ELR (cell line): ENCODE data around the gene RNF220.
"Not testable (repeated sequence)": the region's sequence is repeated elsewhere in the genome, so short reads cannot be mapped to it uniquely, and the experiment has no call there.

Experiments used
- DNase-seq: peaks from one replicate; pipeline ENCODE4 v3.0.0-alpha.2; 2015; ENCODE audit warnings: low read depth

The RNF220 gene

DNA sequence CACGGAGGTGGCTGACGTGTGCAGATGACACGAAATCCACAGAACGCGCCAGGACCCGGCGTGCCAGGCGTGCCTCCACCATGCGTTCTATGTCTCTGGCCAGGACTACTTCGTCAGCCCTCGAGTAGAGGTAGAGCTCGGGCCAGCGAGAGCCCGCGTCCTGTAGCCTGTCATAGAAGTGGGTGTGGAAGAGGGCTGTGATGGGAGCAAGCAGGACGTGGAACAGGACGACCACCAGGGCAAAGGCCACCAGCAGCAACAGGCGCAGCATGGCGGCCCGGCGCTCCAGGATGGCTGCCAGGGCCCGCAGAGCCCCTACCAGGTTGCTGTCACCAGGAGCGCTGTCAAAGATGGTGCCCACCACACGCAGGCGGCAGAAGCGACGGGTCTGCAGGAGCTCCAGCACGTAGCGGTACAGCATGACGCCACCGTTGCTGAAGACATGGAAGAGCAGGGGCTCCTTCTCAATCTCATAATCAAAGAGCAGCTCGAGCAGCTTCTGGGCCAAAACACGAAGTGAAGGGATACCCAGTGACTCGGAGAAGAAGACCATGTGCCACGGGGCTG is 249.6 kb downstream of the RNF220 start:
- no peak for DNase-seq

DNA sequence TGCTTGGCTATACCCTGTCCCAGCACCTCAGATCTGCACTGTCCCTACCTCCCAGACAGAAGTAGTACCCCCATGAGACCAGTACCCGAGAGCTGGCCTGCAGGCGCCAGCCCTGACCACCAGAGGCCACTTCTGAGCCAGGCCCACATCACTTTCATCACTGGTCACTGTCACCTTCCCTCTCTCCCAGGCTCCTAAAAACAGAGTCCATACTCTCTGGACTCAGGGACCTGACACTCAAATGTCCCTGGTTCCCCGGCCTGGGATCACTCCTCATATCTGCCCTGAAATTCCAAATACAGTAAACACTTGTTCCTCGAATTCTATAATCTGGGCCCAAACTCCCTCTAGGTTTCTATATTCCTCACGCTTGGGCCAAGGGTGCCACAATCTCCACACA is 250.6 kb downstream of the RNF220 start:
- peak; percentile 47 for DNase-seq

DNA sequence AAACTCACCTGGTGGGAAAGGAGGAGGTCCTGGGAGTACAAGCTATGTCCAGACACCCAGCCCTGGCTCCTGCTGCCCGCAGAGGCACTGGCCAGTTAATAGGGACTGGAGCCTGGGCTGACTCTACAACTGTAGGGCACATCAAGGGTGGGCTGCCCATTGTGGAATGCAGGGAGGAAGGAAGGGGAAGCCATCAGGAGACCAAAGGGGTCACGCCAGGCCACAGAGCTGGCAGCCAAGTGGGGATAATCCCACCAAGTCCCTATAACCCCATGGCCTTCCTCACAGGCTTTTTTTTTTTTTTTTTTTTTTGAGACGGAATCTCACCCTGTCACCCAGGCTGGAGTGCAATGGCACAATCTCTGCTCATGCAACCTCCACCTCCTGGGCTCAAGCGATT is 254.5 kb downstream of the RNF220 start:
- no peak for DNase-seq

DNA sequence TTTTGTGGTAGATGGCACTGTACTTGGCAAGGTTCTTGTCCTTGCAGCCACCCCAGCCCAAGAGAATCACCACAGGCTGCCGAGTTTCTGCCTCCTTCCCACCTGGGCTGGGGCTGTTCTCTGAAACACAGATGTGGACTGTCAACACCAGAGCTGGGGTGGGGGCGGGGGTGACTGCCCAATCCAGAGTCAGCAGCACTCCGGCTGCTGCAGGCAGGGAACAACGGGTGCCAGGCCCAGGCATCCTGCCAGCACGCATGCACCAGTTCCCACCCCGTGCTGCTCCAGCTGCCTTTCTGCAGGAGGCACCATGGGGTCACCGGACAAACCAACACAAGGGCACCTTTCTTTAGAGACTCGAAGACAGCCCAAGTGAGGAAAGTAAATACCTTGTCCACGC is 255.1 kb downstream of the RNF220 start:
- no peak for DNase-seq

DNA sequence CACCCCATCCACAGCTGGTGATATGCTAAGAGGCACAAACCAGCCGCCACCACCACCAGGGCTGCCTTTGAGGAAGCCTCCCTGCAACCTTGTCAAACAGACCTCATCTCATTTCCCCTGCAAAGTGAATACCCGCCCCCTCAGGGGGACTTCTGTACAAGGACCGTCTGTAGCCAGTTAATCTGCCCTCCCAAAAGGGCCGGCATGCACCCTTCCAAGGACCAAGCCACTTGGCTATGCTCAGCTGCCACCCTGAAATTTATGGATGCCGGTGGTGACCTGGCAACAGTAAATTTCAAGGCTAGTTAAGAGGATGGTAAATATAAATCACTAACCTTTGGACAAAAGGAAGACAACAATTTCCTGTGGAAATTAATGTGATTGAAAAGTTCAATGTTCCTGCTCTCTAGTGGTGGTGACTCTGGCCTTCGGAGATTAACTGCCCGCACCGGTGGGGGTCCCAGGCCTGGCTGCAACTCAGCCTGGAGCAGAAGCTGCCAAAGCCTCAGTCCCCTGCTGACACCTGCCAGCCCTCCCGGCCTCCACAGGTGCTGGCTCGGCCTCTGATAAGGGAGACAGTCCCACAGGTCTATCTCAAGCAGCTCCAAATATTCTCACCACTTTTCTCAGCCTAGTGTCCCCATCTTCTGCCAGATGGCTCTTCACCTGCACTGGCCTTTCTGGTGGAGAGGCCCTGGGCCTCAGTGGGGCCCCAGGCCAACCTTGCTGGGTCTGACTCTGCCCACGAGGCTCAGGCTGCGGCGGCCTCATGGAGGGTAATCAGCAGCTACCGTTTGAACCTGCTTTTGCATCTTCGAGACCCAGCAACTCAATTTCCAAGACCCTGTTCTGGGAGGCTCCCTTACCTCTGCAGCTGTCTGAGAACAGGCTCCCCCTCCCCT is 257.0 kb downstream of the RNF220 start:
- no peak for DNase-seq

DNA sequence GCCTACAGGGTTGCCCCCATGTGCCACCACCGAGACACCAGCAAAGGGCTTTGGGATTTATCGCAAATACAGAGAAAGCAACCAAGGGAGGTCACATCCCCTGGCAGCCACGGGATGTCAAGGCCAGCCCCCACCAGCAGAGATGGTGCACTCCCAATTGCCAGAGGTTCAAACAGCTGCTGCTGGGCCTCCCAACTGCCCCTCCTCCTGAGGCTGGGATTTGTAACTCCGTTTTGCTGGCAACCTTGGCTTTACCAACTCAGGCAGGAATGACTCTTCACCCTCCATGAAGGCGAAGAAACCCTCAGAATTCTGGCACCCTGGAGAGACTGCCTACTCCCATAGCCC is 257.6 kb downstream of the RNF220 start:
- DNase-seq = no peak

DNA sequence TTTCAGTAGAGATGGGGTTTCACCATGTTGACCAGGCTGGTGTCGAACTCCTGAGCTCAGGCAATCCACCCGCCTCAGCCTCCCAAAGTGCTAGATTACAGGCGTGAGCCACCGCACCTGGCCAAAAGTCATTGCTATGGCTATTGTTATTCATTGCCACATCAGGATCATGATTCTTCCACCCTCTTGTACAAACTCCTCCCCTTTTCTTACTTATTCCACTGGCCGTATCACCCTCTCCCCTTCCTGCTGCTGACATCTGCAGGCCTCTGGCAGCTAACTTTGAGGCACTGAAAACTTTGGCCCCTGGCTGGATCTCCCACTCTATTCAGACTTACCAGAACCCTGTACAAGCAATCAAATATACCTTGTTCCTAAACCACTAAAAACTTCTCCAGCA is 258.4 kb downstream of the RNF220 start:
- DNase-seq = no peak

DNA sequence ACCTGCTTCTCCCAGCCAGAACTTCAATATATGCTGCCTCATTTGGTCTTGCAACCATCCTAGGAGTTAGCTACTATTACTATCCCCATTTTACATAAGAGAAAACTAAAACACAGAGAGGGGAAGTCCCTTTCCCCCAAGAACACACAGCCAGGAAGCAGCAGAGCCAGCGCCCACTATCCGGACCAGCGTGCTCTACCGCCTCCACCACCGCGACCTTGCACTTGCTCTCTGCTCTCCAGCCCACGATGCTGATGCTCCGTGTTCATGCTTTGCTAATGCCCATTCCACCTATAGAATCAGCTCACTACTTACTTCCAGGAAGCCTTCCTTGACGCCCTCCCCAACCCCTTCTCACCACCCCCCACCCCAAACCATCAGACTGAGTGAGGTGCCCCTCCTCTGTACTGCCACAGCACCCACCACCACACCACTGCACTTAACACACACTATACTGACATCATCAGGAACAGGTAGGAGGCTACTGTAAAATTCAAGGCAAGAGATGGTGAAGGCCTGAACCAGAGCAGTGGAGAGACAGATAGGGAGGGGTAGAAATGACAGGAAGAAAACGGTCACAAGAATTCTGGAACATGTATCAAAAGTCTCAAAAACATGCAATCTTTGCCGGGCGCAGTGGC is 259.8 kb downstream of the RNF220 start:
- no peak for DNase-seq

DNA sequence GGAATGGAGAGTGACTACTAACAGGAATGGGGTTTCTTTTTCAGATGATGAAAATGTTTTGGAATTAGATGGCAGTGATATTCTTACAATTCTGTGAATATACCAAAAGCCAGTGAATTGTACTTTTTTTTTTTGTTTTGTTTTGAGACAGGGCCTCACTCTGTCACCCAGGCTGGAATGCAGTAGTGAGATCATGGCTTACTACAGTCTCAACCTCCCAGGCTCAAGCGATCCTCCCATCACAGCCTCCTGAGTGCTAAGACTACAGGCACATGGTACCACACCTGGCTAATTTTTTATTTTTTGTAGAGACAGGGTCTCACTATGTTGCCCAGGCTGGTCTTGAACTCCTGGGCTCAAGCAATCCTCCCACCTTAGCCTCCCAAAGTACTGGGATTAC is 261.7 kb downstream of the RNF220 start:
- DNase-seq = not testable (repeated sequence)

DNA sequence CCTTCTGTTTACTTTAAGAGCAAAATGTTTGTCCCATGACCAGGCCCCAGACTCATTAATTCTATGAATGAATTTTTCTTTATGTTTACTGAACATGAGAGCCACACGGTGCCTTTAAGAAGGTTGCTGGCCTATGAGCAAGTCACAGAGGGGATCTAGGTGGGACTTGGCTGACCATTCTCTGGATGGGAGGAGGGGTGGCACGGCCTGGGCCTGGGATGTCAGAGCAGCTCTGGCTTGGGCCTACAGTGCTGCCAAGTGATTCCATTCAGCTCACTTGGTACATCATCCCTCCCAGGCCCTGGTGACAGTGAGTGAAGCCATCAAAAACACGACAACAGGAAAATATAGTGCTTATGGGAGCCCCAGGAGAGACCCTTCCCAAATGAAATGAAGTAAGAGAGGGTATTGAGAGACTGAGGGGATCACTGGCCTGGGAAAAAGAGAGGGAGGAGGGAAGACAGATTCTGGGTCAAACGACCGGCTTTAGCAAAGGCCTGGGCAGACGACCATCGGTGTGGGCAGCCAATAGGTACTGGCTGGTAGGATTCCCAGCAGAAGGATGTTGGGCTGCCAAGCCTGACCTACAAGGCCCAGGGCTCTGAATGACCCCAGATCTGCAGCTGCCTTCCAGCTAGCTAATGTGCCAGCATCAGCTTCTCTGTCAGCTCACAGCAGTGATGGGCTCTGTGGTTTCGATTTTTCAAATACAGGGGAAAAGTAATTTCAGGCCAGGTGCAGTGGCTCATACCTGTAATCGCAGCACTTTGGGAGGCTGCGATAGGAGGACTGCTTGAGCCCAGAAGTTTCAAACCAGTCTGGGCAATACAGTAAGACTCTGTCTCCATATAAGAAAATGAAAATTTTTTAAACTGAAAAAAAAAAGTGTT is 265.9 kb downstream of the RNF220 start:
- no peak for DNase-seq

DNA sequence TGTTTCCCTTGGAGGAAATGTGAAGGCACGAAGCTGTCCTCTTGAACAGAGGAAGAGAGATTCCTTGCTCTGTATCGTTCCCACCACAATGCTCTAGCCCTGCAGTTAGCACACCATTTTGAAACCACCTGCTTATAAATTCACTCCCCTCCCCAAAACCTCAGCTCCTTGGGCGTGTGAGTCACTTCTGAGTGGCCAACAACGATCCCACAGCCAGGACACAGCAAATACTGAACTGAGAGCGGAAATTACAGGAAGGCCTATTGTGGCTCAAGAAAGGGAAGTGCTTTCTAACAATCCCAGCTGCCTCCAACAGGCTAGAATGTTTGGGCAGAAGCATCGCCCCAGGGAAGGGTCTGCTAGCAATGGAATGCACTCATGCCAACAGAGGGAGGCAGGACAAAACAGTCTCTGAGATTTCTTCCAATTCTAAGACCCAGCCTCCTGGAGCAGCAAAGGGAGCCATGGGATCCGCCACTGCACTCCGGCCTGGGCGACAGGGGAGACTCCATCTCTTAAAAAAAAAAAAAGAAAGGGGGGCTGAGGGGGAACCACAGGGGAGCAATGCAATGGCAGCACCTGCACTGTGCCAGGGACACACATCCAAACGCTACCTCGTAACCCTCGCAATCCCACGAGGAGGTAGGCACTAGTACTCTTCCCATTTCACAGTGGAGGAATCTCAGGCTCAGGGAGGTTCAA is 267.4 kb downstream of the RNF220 start:
- DNase-seq = peak; percentile 89

DNA sequence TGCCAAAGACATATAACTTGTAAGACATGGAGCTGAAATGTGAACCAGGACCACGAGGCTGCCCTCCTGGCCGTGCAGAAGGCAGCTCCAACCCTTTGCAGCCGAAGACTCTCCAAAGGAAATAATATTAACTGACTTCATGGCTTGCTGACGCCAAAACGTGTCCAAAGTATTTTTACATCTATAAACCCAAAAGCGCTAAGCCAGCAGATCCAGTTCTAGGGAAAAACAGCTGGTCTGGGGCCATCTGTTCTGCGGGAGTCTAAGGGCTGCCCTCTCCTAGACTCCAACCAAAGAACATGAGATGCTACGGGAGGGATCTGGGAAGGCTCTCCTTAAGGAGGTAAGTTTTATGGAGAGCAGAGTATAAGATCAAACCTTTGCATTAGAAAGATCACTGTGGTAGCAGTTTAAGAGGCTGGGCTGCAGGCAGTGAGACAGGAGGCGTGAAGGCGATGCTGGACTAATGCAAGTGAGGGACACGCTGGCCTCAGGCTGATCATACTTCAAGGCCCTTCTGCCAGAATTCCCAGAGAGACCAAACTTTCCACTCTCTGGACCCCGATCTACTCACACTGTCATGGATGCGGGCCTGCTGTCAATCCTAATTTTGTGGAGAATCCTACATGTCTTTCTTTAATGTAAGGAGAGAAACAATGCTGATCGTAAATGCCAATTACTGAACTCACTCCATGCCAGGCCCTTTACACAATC is 268.1 kb downstream of the RNF220 start:
- peak; percentile 7 for DNase-seq

DNA sequence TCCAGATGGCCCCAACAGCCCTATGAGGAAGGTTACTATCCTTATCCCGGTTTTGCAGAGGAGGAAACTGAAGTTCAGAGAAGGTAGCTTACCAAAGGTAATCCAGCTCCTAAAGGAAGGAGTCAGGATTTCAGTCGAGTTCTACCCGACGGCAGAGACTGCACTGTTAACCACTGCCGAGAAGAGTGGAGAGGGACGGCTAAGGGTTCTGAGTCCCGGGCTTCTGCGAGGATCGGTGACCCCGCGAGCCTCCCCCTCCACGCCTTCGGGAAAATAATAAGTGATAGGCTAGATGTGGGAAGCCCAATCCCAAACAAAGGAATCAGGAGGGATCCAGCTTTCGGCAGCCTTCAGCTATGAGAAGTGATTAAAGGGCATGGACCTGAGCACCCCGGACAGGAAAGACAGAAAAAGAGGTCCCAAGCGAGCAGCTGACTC is 268.6 kb downstream of the RNF220 start:
- DNase-seq = no peak

DNA sequence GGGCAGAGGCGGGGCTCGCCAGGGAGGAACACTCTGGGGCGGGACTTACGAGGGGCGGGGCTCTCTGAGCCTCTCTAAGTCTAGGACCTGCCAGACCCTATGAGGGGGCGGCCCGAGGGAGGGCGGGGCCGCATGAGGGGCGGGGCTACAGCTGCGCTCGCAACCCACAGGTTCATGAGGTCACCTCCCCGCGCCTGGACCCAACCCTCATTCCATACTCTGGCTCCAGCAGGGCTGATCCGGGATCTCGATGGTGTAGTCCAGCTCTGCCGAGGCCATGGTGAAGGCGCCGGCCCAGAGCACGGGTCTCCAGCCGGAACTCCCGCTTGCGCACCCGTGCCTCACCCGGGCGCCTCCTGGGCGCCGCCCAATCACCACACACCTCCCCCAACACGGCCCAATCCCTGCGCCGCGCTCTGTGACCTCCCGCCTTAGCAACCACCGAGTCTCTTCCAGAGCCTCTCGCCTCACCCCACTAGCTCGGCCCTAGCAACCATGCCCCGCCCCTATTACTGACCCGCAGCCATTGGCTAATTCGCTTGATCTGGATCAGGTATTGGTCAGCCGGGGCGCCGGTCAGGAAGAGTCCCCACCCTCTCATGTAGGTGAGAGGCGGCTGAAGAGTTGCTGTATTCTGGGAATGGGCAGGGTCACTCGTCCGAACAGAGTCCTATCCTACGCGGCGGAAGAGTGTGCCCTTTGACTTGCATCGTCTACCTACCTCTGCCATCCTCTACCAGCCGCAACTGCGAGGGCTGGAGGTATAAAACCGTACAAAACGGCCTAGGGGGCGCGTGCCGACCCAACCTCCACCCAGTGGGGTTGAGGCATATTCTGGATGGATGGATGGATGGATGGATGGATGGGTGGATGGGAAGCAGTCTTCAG is 269.3 kb downstream of the RNF220 start, which contains the start of the genes ARMH1 and TMEM53:
Gene ARMH1, plus strand, starts transcription at position 602 of the 888 bp plus-strand sequence. CDS start 14,984 bp downstream, outside the sequence.
Gene TMEM53, minus strand, starts transcription at position 369 of the 888 bp plus-strand sequence. Its CDS starts 90 bp downstream, at position 279.
- DNase-seq = peak; percentile 99

DNA sequence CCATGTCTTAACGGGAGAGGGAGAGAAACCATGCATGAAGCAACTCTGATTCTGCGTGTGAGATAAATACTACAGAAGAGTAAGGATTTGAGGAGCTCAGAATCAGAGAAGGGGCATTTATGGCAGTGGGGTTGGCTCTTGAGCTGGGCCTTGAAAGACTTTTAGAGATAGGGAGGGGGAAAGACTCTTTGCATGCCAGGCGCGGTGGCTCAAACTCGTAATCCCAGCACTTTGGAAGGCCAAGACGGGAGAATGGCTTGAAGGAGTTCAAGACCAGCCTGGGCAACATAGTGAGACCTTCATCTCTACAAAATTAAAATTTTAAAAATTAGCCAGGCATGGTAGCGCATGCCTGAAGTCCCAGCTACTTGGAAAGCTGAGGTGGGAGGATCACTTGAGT is 270.1 kb downstream of the RNF220 start:
- no peak for DNase-seq

DNA sequence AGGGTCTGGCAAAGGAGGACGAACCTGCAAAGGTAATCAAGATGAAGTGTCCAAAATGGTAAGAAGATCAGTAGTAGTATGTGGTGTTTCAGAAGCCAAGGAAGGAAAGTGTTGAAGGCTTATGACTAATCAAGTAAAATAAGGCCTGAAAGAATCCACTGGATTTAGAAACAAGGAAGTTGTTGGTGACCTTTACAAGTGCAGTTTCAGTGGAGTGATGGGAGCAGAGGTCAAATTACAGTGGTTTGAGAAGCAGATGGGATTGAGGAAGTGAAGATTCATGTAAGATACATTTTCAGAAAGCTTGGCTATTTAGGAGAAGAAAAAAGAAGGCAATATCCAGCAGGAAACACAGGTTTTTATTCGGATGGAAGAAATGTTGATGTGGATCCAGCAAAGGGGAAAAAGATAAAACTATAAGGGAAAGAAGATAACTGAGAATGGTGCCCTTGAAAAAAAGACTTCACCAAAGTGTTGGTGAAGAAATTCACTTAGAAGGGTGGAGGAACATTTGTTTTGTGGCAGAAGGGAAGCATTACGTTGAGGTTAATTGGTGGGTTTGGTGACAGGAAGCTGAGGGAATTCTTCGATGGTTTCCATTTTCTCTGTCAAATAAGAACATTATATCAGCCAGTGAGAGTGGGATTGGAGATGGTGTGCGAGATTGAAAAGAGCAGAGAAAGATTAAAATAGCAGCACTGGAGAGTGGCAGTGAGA is 271.6 kb downstream of the RNF220 start:
- peak; percentile 73 for DNase-seq

DNA sequence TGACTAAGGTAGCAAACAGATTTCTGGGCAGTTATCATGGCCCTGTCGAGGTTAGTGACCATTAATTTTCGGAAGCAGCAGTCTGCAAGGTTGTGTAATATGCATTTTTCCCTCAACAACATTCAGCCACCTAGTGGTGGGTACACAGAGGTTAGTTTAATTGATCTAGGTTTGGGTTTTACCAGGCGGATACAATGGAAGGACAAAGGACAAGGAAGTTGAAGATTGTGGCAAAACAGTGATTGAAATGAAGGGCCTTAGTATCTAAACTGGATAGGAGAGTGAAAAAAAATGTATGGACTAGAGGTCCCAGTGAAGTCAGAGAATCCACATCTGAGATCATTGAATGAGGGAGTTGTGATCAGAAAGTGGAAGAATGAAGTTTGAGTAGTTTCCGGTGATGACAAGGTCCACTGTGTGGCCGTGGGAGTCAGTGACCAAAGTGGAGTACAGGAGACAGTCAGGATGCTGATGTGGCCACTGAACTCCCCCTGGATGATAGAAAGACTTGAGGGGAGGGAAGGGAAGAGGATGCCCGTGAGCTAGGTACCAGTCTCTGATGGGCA is 272.2 kb downstream of the RNF220 start:
- DNase-seq = peak; percentile 77

DNA sequence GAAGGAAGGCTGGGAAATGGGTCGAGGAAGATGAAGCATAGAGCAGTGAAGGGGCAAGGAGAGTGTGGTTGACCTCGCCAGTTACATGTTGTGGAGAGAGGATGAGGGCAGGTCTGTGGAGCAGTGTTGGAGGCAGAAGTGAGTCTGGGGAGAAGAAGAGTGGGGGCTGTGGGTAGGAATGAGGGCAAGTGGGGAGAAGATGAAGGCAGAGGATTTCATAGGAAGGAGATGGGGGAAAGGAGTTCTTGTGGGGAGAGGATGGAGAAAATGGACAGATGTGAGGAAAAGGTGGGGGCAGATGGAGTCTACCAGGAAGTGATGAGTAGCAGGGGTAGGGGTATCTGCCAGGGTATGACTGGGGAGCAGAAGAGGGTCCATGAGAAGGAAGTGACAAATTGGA is 273.1 kb downstream of the RNF220 start:
- no peak for DNase-seq

DNA sequence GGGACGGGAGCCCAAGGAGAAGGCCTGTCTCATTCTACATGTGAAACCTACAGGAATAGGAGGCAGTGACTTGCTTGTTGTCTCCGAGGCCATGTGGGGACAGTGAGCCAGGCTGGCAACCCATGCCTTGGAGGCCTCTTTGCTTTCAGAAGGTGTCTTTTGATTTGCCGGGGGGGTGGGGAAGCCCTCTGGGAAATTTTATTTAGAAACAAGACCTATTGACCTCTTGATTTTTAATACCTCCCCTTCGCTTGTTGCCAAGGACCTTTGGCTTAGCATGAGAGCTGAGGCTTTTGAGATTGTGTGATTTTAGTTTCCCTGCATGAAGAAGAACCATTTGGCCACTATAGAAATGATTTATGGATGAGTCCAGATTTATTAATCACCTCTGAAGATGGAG is 273.6 kb downstream of the RNF220 start:
- no peak for DNase-seq
